Small intestine (tissue), 7 donors: ENCODE data around the gene FMR1NB. TPM values are rescaled to one million over a fixed set of nuclear protein-coding genes. Genes with fewer than 3 reads are reported as not detected.

Experiments
- DNase-seq, 2 donors: peaks; one replicate each; pipeline versions ENCODE4 v3.0.0 to v3.0.0-alpha.2; 2013
- FAIRE-seq: peaks from 2 replicates; lab custom pipeline; 2012; peaks lifted over from hg19 to GRCh38; lab: Jason Lieb, UNC
- H3K27ac ChIP-seq, 3 donors: one replicate each; pipeline ENCODE4 v1.5.1; 2013; ENCODE audit warnings: low read length in 2 of 3, mild to moderate bottlenecking in 2 of 3, control low read depth in 1 of 3, inconsistent platforms in 1 of 3, low read depth in 1 of 3, moderate library complexity in 1 of 3
- H3K27me3 ChIP-seq, 3 donors: one replicate each; pipeline ENCODE4 v1.6.1; 2013; ENCODE audit warnings: low read length in 3 of 3, inconsistent platforms in 1 of 3; ENCODE audit not compliant: control insufficient read depth in 3 of 3, insufficient read depth in 3 of 3
- H3K36me3 ChIP-seq, 3 donors: one replicate each; pipeline ENCODE4 v1.6.1; 2013; ENCODE audit warnings: low read length in 3 of 3, inconsistent platforms in 1 of 3, low read depth in 1 of 3, mild to moderate bottlenecking in 1 of 3, moderate library complexity in 1 of 3; ENCODE audit not compliant: control insufficient read depth in 3 of 3, insufficient read depth in 2 of 3
- H3K4me1 ChIP-seq, 3 donors: one replicate each; pipeline ENCODE4 v1.6.1; 2013; ENCODE audit warnings: low read length in 2 of 3, inconsistent platforms in 1 of 3, low read depth in 1 of 3, mild to moderate bottlenecking in 1 of 3, moderate library complexity in 1 of 3; ENCODE audit not compliant: control insufficient read depth in 3 of 3, insufficient read depth in 2 of 3
- H3K4me3 ChIP-seq, 3 donors: one replicate each; pipeline ENCODE4 v1.5.1; 2013; ENCODE audit warnings: low read length in 3 of 3, control low read depth in 1 of 3, inconsistent platforms in 1 of 3, low read depth in 1 of 3, mild to moderate bottlenecking in 1 of 3, moderate library complexity in 1 of 3
- H3K9me3 ChIP-seq, 2 donors: one replicate each; pipeline ENCODE4 v1.6.1; 2013; ENCODE audit warnings: low read depth in 1 of 2, low read length in 1 of 2; ENCODE audit not compliant: control insufficient read depth in 2 of 2, insufficient read depth in 1 of 2
- WGBS, 3 donors: extraction: QIAGEN DNeasy Blood & Tissue Kit; methylation state at CpG; one replicate each; pipeline ENCODE4 v1.1.7; 2013; 5-methylcytosine and 5-hydroxymethylcytosine counted together
- polyA plus RNA-seq, 4 donors: library from polyadenylated mRNA; stranded (reverse) in 3 of 4; unstranded in 1 of 4; fragments of 200-250 nt in 3 of 4; fragments of 120-200 nt in 1 of 4; gene quantifications; one replicate each; pipeline versions ENCODE4 v1.2.1 to v1.2.3, GENCODE V29; 2013
- donor health status: healthy with polysubstance abuse.
- donor health status: control.
- donor health status: control.
- donor health status: Bipolar disorder and iron deficiency.
- donor health status: healthy.

FMR1NB gene
- polyA plus RNA-seq, 4 donors: not detected

- Histone ChIP-seq H3K9me3 (no peaks in the 10 kb centered on the region), H3K36me3 (no peaks in the 10 kb centered on the region), H3K27me3 (no peaks in the 10 kb centered on the region), H3K4me3 (no peak overlapping the region), H3K27ac (no peak overlapping the region), H3K4me1 (no peaks in the 10 kb centered on the region)
- 84 to 88% (median 86%) methylated on average over 2 of the region's 2 CpGs for WGBS, 3 donors
- DNase-seq (no peak), FAIRE-seq (no peak)
Measured at GRCh38 chrX:148043271-148043855, 62.2 kb downstream of the FMR1NB start.

- no peaks in the 10 kb centered on the region for H3K4me1 ChIP-seq
- H3K27ac ChIP-seq: no peak overlapping the region
- WGBS, 3 donors: 50 to 61% (median 57%) methylated on average over 4 of the region's 4 CpGs
- DNase-seq (no peak), FAIRE-seq (no peak)
- H3K36me3 ChIP-seq: no peaks in the 10 kb centered on the region
- no peaks in the 10 kb centered on the region for H3K9me3 ChIP-seq
- H3K4me3 ChIP-seq: no peak overlapping the region
- H3K27me3 ChIP-seq: no peaks in the 10 kb centered on the region
Measured at GRCh38 chrX:148047200-148047599, 66.1 kb downstream of the FMR1NB start.

- WGBS, 3 donors: 28 to 30% (median 30%) methylated on average over 4 of the region's 4 CpGs
- FAIRE-seq: peak; percentile 89
- no peaks in the 10 kb centered on the region for H3K4me1 ChIP-seq
- no peak overlapping the region for H3K27ac ChIP-seq
- no peaks in the 10 kb centered on the region for H3K9me3 ChIP-seq
- H3K36me3 ChIP-seq: no peaks in the 10 kb centered on the region
- no peaks in the 10 kb centered on the region for H3K27me3 ChIP-seq
- no peak overlapping the region for H3K4me3 ChIP-seq
- peak; percentile 11 to 25 for DNase-seq
Measured at GRCh38 chrX:148049441-148049840, 68.3 kb downstream of the FMR1NB start.

GRCh38 chrX:148051973-148052372, 70.8 kb downstream of the FMR1NB start:
- no peaks in the 10 kb centered on the region for H3K4me1 ChIP-seq
- H3K9me3 ChIP-seq: no peaks in the 10 kb centered on the region
- 83 to 94% (median 92%) methylated on average over 29 to 35 of the region's 35 CpGs for WGBS, 3 donors
- no peak overlapping the region for H3K27ac ChIP-seq
- no peak overlapping the region for H3K4me3 ChIP-seq
- H3K27me3 ChIP-seq: no peaks in the 10 kb centered on the region
- FAIRE-seq (no peak), DNase-seq (no peak)
- H3K36me3 ChIP-seq: no peaks in the 10 kb centered on the region

- 85 to 91% (median 86%) methylated on average over 2 of the region's 2 CpGs for WGBS, 3 donors
- DNase-seq (no peak), FAIRE-seq (no peak)
- Histone ChIP-seq H3K4me3 (no peak overlapping the region), H3K36me3 (no peaks in the 10 kb centered on the region), H3K27ac (no peak overlapping the region), H3K9me3 (no peaks in the 10 kb centered on the region), H3K4me1 (no peaks in the 10 kb centered on the region), H3K27me3 (no peaks in the 10 kb centered on the region)
Measured at GRCh38 chrX:148067285-148067684, 86.1 kb downstream of the FMR1NB start.

- no peak for DNase-seq
- H3K4me1 ChIP-seq: no peaks in the 10 kb centered on the region
- H3K36me3 ChIP-seq: no peaks in the 10 kb centered on the region
- no peaks in the 10 kb centered on the region for H3K27me3 ChIP-seq
- no peak overlapping the region for H3K4me3 ChIP-seq
- H3K27ac ChIP-seq: no peak overlapping the region
- 76 to 82% (median 76%) methylated on average over 6 of the region's 6 CpGs for WGBS, 3 donors
- no peak for FAIRE-seq
- no peaks in the 10 kb centered on the region for H3K9me3 ChIP-seq
Measured at GRCh38 chrX:148069759-148070503, 88.8 kb downstream of the FMR1NB start.

GRCh38 chrX:148070504-148070877, 89.4 kb downstream of the FMR1NB start:
- Histone ChIP-seq H3K36me3 (no peaks in the 10 kb centered on the region), H3K27ac (no peak overlapping the region), H3K4me3 (no peak overlapping the region), H3K27me3 (no peaks in the 10 kb centered on the region), H3K9me3 (no peaks in the 10 kb centered on the region), H3K4me1 (no peaks in the 10 kb centered on the region)
- FAIRE-seq: no peak
- no peak for DNase-seq
- WGBS, 3 donors: 82 to 94% (median 84%) methylated on average over 1 of the region's 1 CpG
